HG02870 (cell line): ENCODE data around the gene DEFB124.
"Not testable (repeated sequence)": the region's sequence is repeated elsewhere in the genome, so short reads cannot be mapped to it uniquely, and the experiment has no call there.

ENCODE experiments used
- ATAC-seq: cut with Tn5 transposase; IDR thresholded peaks from one replicate; pipeline ENCODE4 v1.9.1; 2021; ENCODE audit warnings: mild to moderate bottlenecking, moderate library complexity; ENCODE audit not compliant: unreplicated experiment

The DEFB124 gene

DNA sequence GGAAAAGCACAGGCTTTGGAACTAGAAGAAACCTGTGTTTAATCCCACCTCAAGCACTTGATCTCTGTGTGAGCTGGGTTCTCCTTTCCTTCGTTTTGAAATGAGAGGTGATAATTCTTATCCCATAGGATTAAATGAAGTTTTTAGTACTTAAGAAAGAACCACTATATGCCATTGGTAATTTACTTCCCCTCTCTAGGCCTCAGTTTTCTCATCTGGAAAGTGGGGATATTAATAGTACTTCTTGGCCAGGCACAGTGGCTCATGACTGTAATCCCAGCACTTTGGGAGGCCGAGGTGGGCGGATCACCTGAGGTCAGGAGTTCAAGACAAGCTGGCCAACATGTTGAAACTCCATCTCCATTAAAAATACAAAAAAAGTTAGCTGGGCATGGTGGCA lies 14.2 kb upstream of the DEFB124 start:
- ATAC-seq, result no peak

DNA sequence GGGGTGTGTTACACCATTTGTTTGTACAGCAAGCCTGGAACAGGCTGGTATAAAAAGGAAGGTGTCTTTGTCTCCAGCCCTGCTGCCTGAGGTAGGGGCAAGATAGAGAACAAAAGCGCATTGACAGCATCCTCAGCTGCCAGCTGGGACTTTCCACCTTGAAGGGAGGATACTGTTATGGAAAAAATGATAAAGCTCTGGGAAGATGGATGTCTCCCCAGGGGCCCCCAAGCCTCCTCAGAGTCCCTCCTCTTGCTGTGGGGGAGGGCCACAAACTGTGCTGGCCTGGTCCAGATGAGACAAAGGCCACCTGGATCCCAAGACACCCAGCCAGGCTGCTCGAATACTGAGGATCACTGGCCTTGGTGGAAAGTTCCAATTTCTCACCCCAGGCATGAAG lies 13.2 kb upstream of the DEFB124 start:
- no peak for ATAC-seq

DNA sequence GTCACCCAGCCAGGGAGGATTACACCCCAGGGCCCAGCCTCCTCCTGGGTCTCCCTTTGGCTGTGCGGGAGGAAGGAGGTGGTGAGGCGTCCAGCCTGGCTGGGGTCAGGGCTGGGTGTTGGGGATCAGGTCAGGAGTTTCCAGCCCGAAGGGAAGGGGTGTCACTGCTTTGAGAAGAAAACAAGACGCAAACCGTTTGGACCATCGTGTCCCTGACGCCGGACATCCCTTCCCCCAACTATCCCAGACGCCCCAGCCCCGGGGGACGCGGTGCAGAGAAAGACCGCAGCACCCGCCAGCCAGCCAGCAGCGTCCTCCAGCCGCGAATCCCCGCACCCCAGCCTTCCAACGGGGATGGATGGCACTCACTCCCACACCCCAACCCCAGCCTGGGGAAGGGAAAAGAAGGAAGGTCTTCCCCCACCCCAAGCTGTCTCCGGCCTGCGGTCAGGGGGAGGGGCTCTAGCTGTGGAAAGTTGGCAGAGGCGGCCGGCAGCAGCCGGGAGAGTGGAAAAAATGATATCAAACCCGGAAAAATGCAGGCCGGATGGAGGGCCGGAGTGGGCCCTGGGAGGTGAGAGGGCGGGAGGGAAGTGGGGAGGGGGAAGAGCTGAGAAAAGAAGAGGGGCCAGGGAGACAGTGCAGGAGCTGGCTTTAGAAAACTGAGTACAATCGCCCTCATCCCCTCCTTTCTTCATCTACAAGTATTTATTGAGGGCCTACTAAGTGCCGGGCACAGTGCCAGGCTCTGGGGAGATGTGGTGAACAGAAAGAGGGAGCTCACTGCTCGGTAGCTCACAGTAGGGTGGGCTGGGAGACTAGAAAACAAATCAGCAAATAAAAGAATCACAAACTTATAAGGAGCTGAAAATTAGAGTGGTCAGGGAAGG lies 10.8 kb upstream of the DEFB124 start:
- ATAC-seq, result no peak

DNA sequence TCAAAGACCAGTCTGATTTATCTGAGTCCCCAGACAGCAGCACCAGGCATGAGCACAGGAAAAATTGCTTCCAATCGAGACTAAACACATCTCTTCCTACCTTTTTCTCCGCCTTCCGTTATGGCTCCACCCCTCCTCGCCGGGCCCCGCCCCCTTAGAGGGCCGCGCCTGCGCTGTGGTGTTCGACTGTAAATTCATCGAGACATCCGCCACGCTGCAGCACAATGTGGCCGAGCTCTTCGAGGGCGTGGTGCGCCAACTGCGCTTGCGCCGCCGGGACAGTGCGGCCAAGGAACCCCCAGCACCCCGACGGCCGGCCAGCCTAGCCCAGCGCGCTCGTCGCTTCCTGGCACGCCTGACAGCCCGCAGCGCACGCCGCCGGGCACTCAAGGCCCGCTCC lies 9.1 kb upstream of the DEFB124 start:
- no peak for ATAC-seq

DNA sequence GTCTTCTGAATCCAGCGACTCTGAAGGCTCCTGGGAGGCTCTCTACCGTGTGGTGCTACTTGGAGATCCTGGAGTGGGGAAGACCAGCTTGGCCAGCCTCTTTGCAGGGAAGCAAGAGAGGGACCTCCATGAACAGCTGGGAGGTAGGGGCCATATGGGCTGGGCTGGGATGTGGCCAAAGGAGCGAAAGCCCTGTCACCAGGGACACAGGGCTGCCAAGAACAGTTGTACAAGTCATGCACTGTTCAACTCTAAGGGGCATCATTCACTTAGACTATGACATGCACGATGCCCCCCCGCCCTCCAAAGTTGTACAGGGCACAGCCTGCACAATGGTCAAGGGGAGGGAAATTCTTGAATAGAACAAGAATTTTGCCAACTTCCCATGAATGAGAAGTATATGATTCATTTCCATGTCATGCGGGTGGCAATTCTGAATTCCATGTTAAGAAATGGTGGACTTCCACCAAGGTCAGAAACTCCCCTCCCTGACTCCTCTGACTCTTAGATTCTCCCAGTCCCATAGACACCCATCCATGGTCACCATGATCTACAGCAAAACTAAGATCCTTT lies 1.8 kb upstream of the DEFB124 start:
- no peak for ATAC-seq

DNA sequence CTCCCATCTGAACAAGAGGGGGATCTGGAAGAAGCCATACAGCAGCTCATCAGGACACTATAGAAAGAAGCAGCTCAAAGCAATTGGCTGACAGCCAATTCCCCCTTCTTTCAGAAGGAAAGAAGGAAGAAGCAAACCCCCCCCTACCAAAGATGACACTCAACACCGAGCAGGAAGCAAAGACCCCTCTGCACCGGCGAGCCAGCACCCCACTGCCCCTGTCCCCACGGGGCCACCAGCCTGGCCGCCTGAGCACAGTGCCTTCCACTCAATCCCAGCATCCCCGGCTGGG lies 1.3 kb upstream of the DEFB124 start:
- ATAC-seq, result no peak

DNA sequence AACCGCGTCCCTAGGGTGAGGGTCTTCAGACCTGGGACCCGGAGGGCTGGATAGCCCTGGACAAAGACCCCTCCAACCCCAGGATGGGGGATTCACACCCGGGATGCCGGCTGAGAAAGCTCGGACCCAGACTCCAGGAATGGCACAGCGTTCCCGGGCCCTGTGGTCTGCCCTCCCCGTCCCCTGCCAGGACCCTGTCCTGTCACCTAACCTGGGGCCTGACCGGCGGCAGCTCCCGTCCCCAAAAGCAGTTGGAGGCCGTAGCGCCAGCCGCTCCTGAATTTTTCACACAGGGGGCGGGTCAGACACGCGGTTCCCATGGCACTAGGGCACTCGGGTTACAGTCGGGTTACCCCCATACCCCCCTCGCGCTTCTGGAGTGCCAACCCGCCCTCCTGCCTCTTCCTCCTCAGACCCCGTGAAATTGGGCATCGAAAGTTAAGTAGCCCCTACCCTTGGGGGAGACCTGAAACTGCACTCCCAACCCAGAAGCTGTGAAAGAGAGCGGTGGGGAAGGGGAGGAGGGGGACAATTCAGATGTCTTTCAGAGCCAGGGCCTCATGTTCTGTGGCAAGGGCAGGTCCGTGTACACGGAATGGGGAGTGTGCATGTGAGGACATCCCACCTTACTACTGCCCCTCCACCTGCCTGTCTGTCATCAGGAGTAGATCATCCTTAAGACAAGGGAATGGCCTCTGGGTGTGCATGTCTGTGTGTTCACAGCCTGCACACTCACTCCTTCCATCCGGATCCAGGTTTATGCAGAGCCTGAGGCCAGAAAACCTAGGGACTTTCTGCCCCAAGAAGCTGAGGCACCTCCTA lies 756 bp upstream of the DEFB124 start:
- ATAC-seq, result no peak

DNA sequence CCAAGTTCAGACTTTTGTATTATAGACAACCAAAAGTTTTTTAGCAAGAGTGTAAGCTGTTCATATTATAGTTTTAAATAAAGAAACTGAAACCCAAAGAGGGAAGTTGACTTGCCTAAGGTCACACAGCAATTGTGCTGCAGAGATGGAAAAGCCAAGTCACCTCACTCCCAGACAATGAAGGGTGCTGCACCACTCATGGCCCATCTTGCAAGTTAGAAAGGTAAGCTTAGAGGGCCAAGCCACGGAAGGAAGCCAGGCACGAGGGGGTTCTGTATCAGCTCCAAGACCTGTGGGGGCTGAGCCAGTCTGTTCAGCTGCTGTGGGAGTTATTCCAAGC lies 860 bp downstream of the DEFB124 start:
- ATAC-seq, result no peak

DNA sequence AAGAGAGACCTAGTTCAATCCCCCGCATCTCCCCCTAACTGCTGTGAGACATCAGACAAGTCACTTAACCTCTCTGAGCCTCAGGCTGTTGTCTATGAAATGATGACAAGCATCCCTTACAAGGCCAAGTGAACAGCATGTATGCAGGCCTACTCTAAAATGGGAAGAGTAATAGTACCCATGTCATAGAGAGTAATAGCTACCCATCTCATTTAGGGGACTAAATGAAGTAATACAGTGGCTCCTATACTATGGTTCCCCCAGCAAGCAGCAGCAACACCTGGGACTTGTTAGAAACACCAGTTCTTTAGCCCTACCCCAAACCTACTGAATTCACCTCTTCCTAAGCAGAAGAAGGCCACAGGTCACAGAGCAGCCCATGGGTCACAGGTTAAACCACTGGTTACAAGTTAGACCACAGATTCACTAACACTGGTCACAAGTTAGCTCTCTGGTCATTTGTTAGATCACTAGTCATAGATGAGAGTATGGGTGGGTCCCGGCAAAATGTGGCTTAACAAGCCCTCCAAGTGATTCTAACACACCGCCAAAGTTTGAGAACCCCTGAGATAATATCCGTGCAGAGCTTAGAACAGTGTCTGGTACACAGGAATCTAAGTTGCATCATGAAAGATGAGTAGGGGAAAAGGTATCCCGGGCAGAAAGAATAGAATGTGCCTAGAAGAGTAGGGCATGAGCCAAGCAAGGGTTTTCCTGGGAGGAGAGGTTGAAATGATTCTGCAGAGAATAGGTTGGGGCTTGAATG lies 1.4 kb downstream of the DEFB124 start:
- no peak for ATAC-seq

DNA sequence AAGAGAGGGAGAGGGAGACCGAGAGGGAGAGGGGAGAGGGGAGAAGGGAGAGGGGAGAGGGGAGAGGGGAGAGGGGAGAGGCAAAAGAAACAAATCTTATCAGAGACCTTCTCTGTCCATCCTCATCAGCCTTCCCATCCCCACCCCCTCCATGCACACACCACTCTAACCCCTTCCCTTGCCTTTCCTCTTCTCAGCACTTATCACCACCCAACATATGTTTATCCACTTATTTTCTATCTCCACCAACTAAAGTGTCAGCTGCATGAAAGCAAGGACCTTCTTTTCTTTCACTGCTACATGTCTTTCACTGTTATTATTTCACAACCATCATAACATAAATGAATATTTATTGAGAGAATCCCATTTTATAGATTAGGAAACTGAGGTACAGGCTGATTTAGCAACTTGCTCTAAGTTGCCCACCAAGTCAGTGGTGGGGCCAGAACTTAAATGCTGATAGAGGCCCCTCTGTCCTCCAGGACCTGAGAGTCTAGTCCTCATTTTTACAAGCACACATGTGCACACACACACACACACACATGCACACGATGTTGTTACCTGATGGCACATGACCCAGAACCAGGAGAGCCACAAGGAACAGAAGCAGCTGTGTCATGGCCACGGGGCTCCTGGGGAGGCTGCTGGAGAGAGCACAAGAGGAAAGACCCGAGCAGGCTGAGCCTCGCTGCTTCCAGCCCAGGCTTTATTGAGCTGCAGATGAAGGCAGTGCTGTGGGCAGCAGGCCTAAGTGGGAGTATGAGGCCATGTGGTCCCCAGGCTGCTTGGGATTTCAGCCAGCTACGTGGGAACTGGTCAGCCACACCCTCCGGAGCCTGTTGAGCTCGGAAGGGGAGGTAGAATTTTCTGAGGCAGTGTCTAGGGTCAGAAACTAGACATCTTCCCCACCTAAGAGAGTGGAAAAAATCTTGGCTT lies 2.3 kb downstream of the DEFB124 start:
- no peak for ATAC-seq

DNA sequence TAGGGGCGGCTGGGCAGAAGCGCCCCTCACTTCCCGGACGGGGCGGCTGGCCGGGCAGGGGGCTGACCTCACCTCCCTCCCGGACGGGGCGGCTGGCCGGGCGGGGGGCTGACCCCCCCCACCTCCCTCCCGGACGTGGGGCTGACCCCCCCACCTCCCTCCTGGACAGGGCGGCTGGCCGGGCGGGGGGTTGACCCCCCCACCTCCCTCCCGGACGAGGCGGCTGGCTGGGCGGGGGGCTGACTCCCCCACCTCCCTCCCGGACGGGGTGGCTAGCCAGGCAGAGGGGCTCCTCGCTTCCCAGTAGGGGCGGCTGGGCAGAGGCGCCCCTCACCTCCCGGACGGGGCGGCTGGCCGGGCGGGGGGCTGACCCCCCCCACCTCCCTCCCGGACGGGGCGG lies 4.0 kb downstream of the DEFB124 start:
- ATAC-seq, result not testable (repeated sequence)

DNA sequence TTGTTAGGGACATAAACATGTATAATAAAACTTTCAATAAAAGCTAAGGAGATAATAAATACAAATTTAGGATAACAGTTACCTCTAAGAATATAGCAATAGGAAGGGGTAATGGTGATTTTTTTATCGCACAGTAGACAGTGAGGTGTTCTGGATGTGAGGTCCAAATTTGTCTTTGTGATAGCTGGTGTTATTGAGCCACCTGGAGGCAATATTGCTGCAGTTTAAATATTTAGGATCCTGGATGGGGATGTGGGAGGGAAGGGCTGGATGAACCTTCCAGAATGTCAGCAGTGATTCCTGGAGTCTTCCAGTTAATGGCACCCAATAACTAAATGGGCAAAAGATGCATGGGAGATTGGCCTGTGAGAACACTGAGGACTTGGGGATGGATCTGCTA lies 20.6 kb downstream of the DEFB124 start:
- no peak for ATAC-seq

DNA sequence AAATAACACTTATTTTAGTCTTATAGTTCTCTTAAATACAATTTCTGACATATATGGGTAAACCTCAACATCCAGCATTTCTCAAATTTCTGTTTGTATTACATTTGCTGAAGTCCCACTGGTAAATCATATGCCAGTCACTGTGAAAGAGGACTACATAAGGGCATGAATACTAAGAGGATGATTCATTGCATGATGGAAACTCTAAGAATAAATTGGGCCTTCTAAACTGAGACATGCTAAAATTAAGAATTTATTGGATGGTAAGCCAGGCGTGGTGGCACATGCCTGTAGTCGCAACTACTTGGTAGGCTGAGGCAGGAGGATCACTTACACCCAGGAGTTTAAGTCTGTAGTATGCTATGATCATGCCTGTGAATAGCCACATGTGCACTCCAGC lies 22.4 kb downstream of the DEFB124 start:
- ATAC-seq, result no peak

DNA sequence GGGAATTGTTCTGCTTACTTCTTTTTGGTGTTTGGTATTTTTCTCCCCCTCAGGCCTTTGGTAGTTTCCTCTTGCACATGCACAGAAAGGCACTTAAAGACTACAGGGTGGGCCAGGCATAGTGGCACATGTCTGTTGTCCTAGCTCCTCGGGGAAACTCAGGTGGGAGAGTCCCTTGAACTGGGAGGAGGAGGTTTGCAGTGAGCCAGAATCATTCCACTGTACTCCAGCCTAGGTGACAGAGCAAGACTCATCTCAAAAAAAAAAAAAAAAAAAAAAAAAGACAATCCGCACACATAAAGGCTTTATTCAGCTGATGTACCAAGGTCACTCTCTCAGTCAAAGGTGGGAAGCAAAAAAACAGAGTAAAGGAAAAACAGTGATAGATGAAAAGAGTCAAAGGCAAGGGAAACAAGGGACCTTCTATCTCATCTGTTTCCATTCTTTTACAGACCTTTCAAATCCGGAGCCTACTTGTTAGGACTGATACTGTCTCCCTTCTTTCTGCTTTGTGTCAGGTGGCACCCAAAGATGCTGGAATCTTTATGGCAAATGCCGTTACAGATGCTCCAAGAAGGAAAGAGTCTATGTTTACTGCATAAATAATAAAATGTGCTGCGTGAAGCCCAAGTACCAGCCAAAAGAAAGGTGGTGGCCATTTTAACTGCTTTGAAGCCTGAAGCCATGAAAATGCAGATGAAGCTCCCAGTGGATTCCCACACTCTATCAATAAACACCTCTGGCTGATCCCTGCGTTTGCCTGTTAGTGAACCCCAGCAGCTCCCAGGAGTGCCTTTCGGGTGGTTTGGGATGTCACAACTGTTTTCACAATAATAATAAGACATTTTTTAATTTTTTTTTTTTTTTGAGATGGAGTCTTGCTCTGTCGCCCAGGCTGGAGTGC lies 25.2 kb downstream of the DEFB124 start:
- ATAC-seq, result no peak

DNA sequence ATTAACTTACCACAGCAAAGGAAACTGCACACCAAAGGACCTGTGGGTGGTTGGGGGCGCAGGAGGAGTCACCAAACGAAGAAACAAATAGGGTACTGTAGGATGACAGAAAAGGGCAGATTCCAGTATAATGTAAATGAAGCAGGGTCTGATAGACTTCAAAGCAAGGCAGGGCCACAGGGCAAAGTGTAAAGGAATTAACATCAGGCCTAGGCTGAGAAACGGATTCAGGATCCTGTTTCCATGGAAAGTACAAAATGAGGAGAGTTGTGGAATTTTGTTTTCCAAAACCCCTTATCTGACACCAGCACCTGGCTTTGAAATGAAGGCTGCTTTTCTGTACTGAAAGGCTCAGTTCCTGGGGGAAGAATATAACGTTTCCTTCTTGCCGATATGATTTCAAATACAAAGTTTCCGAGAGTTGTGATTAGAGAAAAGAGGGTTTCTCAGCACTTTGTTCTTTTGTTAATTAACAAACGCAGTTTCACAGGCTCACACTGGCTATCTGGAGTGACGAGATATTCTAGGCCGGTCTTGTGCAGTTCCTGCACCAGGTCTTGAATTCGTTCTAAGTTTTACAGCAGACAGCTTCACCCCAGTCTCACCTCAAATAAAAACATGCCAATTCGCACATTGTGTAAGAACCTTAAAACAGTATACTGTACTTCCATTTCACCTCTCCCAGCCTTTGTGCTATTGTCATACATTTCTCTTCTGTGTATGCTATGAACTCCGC lies 28.7 kb downstream of the DEFB124 start:
- ATAC-seq, result no peak

DNA sequence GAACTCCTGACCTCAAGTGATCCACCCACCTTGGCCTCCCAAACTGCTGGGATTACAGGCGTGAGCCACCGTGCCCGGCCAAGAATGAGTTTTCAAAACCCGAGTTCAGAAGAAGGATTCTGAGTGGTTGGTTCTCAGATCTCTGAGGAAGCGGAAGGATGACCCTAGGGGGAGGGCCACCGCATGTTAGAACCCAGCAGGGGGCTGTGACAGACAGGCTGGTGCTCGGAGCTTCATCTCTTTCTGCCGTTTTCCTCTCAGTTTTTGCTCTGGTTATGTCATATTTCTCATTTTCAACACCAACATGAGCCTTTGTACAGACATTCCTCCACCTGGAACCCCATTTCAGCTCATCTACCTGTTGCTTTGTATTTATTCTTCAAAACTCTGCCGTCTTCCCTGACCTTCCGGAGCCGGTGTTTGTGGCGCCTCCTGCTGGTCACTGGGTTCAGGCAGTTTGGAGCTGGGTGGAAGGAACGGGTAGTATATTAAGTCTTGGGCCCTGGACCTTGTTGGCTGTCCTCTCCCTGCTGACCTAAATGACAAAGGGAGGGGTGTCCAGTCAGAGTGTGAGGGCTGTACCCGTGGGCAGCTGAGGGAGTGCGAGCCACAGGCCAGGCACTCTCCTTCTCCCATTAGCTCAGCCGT lies 34.8 kb downstream of the DEFB124 start, which contains the start of gene DEFB123:
TSS of gene DEFB123 (plus strand) at position 621 of the 648 bp plus-strand sequence. CDS start 67 bp downstream, outside the sequence.
- no peak for ATAC-seq

DNA sequence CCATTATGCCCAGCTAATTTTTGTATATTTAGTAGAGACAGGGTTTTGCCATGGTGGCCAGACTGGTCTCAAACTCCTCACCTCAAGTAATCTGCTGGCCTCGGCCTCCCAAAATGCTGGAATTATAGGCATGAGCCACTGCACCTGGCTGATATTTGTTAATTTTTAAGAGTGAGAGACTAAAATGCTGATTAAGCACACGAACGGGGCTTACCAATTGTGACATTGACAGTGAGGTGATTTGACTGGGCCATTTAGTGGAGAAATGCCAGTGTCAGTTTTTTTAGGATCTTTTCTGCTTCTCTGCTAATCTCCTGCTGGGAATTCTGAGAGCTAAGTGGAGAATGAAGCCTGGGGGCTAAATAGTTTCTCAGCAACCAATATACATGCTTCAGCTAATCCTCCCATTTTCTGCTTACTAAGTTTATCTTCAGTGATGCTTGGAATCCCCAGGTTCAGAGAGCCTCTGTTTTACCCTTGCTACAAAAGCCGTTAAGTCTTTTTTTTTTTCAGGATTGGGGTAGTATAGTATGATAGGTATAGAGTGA lies 44.3 kb downstream of the DEFB124 start:
- no peak for ATAC-seq

DNA sequence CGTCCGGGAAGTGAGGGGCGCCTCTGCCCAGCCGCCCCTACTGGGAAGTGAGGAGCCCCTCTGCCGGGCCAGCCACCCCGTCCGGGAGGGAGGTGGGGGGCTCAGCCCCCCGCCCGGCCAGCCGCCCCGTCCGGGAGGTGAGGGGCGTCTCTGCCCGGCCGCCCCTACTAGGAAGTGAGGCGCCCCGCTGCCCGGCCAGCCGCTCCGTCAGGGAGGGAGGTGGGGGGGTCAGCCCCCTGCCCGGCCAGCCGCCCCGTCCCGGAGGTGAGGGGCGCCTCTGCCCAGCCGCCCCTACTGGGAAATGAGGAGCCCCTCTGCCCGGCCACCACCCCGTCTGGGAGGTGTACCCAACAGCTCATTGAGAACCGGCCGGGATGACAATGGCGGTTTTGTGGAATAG lies 47.4 kb downstream of the DEFB124 start:
- not testable (repeated sequence) for ATAC-seq
